WERI-Rb-1 (cell line): Measurements from ENCODE around the gene TAPBPL.

Experiments
- DNase-seq: peaks from one replicate; pipeline ENCODE4 v3.0.0-alpha.2; 2020
- H3K27ac ChIP-seq: fragments of 250-450 bp; sonication (Bioruptor Pico); 2 replicates; pipeline ENCODE4 v1.5.1; 2020; ENCODE audit warnings: mild to moderate bottlenecking, moderate library complexity
- H3K27me3 ChIP-seq: fragments of 250-450 bp; sonication (Bioruptor Pico); 2 replicates; pipeline ENCODE4 v1.5.1; 2021; ENCODE audit warnings: mild to moderate bottlenecking, low read depth, moderate library complexity; ENCODE audit not compliant: insufficient read depth, severe bottlenecking
- H3K36me3 ChIP-seq: fragments of 250-450 bp; sonication (Bioruptor Pico); 2 replicates; pipeline ENCODE4 v1.5.1; 2020; ENCODE audit warnings: mild to moderate bottlenecking, moderate library complexity
- H3K4me3 ChIP-seq: 2 replicates; pipeline ENCODE4 v1.5.1; 2011; ENCODE audit warnings: low read depth, mild to moderate bottlenecking, control low read depth, low read length
- H3K9me3 ChIP-seq: fragments of 250-450 bp; sonication (Bioruptor Pico); 2 replicates; pipeline ENCODE4 v1.5.1; 2021; ENCODE audit warnings: mild to moderate bottlenecking, moderate library complexity; ENCODE audit not compliant: severe bottlenecking
- CTCF ChIP-seq: IDR thresholded peaks from 2 replicates; pipeline ENCODE4 v1.5.1; 2011; ENCODE audit warnings: low read depth, mild to moderate bottlenecking, control low read depth, inconsistent platforms, low read length

Gene TAPBPL

GRCh38 chr12:6451348-6452244, at the start of gene TAPBPL:
TSS of gene TAPBPL (plus strand) at chr12:6452042. CDS start at chr12:6452249, 207 bp downstream.
- peak within 1 kb of the TSS; percentile 65 for H3K4me3 ChIP-seq
- peaks cover 2% of the 10 kb centered on the region; the same call in 1 of the 2 replicates for H3K36me3 ChIP-seq
- TF ChIP-seq CTCF = no peak
- peak; percentile 86 for DNase-seq
- peak within 1 kb of the TSS; percentile 94 for H3K27ac ChIP-seq
- H3K27me3 ChIP-seq = no peaks in the 10 kb centered on the region
- no peaks in the 10 kb centered on the region for H3K9me3 ChIP-seq

- Histone ChIP-seq H3K4me3 (no peak overlapping the region), H3K36me3 (no peaks in the 10 kb centered on the region), H3K27ac (no peak overlapping the region), H3K9me3 (no peaks in the 10 kb centered on the region), H3K27me3 (no peaks in the 10 kb centered on the region)
- no peak for TF ChIP-seq CTCF
- no peak for DNase-seq
These were observed 47.5 kb upstream of the TAPBPL start for GRCh38 chr12:6404390-6404789.

- no peak for DNase-seq
- Histone ChIP-seq H3K4me3 (no peak overlapping the region), H3K27ac (no peak overlapping the region), H3K27me3 (no peaks in the 10 kb centered on the region), H3K36me3 (no peaks in the 10 kb centered on the region), H3K9me3 (no peaks in the 10 kb centered on the region)
- no peak for TF ChIP-seq CTCF
These were observed 45.9 kb upstream of the TAPBPL start for GRCh38 chr12:6405963-6406362.

- H3K27ac ChIP-seq = no peak overlapping the region
- H3K4me3 ChIP-seq = no peak overlapping the region
- no peak for DNase-seq
- H3K9me3 ChIP-seq = no peaks in the 10 kb centered on the region
- no peaks in the 10 kb centered on the region for H3K27me3 ChIP-seq
- no peak for TF ChIP-seq CTCF
- no peaks in the 10 kb centered on the region for H3K36me3 ChIP-seq
These were observed 44.4 kb upstream of the TAPBPL start for GRCh38 chr12:6407236-6407954.

- no peak for DNase-seq
- H3K4me3 ChIP-seq = no peak overlapping the region
- no peaks in the 10 kb centered on the region for H3K9me3 ChIP-seq
- no peaks in the 10 kb centered on the region for H3K27me3 ChIP-seq
- no peak overlapping the region for H3K27ac ChIP-seq
- no peak for TF ChIP-seq CTCF
- H3K36me3 ChIP-seq = no peaks in the 10 kb centered on the region
These were observed 35.2 kb upstream of the TAPBPL start for GRCh38 chr12:6416596-6416995.
